ENCODE results near the gene FLT4. TPM values are rescaled to one million over a fixed set of nuclear protein-coding genes. Genes with fewer than 3 reads are reported as not detected.

The FLT4 gene
- total RNA-seq, 1 donor from 2014 or later, result not detected

DNA sequence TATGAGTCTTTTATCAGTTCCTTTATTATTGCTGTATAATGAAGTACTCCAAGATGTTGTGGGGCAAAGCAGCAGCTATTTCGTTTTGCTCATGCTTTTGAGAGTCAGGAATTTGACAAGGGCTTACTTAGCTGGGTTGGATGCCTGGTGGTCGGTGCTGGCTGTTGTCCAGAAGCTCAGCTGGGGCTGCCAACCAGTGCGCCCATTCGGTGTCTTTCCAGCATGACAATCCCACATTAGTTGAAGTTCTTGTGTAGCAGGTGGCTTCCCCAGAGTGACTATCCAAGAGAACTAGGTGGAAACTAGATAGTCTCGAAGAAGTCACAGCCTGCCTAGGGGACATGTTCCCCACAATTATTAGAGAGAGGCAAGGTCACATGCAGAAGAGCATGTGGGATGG, 3.4 kb upstream of the FLT4 start:
- intact Hi-C loops (cut with micrococcal nuclease), result no loop called here
- H3K27ac Mint-ChIP-seq, result no peak overlapping the region
- H3K4me1 Mint-ChIP-seq, result peaks cover 15% of the 10 kb centered on the region
- DNase-seq (no peak), ATAC-seq (ENCODE audit: low read depth) (no peak)
- ChIA-PET POLR2A (no interaction called here), CTCF (no interaction called here)
- TF ChIP-seq, protein P1, sequence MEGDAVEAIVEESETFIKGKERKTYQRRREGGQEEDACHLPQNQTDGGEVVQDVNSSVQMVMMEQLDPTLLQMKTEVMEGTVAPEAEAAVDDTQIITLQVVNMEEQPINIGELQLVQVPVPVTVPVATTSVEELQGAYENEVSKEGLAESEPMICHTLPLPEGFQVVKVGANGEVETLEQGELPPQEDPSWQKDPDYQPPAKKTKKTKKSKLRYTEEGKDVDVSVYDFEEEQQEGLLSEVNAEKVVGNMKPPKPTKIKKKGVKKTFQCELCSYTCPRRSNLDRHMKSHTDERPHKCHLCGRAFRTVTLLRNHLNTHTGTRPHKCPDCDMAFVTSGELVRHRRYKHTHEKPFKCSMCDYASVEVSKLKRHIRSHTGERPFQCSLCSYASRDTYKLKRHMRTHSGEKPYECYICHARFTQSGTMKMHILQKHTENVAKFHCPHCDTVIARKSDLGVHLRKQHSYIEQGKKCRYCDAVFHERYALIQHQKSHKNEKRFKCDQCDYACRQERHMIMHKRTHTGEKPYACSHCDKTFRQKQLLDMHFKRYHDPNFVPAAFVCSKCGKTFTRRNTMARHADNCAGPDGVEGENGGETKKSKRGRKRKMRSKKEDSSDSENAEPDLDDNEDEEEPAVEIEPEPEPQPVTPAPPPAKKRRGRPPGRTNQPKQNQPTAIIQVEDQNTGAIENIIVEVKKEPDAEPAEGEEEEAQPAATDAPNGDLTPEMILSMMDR (IDR thresholded peaks at IDR 0.05), result no peak
- peaks cover 51% of the 10 kb centered on the region for H3K27me3 Mint-ChIP-seq
- no peaks in the 10 kb centered on the region for H3K36me3 Mint-ChIP-seq (ENCODE audit: low read depth)
- H3K4me3 Mint-ChIP-seq, result no peak overlapping the region
- H3K9me3 Mint-ChIP-seq, result no peaks in the 10 kb centered on the region

DNA sequence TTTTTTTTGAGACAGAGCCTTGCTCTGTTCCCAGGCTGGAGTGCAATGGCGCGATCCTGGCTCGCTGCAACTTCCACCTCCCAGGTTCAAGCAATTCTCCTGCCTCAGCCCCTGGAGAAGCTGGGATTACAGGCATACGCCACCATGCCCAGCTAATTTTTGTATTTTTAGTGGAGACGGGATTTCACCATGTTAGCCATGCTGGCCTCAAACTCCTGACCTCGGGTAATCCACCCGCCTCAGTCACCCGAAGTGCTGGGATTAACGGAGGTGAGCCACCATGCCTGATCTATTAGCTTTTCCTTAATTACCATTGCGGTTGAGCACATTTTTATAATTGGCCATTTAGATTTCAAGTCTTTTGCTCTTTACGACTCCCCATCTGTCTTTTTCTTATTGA, 2.9 kb upstream of the FLT4 start:
- Mint-ChIP-seq H3K9me3 (no peaks in the 10 kb centered on the region), H3K4me3 (no peak overlapping the region), H3K27me3 (peaks cover 53% of the 10 kb centered on the region), H3K36me3 (ENCODE audit: low read depth) (no peaks in the 10 kb centered on the region), H3K4me1 (peaks cover 15% of the 10 kb centered on the region), H3K27ac (no peak overlapping the region)
- TF ChIP-seq, protein P1 (IDR thresholded peaks at IDR 0.05), result no peak
- CTCF ChIA-PET, result no interaction called here
- intact Hi-C loops (cut with micrococcal nuclease), result no loop called here
- DNase-seq, result no peak
- POLR2A ChIA-PET, result no interaction called here
- ATAC-seq (ENCODE audit: low read depth), result no peak

DNA sequence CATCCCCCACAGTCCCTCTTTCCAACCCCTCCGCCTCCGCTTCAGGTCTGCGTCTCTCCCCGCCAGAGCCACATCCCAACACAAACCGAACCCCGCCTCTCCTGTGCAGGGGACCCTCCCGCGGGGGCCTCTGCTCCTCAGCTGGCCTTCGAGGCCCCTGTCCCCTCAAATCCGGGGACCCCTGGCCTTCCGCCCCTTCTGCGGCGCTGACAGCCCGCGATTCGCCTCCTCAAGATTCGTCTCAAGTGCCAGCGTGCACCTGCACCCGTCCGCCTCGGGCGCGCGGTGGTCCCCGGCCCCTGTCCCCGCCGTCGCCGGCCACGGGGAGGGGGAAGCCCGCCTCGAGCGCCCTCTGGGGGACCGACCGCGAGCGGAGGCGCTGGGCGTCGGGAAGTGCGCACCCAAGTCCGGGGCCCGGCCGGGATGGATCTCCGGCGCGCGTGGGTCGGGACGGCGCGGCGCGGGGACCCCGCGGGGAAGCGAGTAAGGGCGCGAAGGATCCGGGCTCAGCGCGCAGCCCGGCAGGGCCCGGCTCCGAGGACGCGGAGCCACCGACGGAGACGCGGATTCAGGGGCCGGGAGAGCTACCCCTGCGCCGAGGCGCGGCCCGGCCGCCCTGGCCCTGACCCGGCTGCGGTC, 623 bp downstream of the FLT4 start:
- Mint-ChIP-seq H3K9me3 (no peaks in the 10 kb centered on the region), H3K27ac (no peak overlapping the region), H3K4me3 (peak overlapping the region; percentile 30), H3K4me1 (peaks cover 15% of the 10 kb centered on the region), H3K27me3 (peaks cover 57% of the 10 kb centered on the region), H3K36me3 (ENCODE audit: low read depth) (no peaks in the 10 kb centered on the region)
- intact Hi-C loops (cut with micrococcal nuclease), result no loop called here
- ChIA-PET POLR2A (no interaction called here), CTCF (no interaction called here)
- TF ChIP-seq, protein P1 (IDR thresholded peaks at IDR 0.05), result no peak
- no peak for ATAC-seq (ENCODE audit: low read depth)
- no peak for DNase-seq

DNA sequence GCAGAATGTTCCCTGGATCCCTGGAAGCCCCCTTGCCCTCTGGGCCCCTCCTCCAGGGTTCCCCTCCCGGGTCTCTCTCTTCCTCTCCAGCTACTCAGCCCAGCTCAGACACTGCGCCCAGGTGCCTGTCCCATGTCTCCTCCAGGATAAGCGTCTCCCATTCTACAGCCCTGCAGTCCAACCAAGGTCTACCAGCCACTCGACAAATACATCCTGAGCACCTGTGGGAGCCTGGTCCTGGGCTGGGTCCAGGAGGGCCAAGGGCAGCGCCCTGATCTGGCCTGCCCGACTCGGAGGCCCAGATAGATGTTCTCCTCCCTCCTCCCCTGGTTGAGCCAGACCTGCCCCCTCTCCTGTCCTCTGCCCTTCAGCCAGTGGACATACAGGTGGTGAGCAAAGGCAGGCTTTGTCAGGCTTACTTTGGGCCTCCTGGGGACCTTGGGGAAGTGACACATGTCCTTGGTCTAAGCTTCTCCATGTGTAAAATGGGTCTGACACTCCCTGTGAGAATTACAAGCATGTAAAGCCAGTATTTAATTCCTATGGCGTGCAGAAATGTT, 1.4 kb downstream of the FLT4 start:
- intact Hi-C loops (cut with micrococcal nuclease), result no loop called here
- H3K36me3 Mint-ChIP-seq (ENCODE audit: low read depth), result no peaks in the 10 kb centered on the region
- H3K27me3 Mint-ChIP-seq, result peaks cover 59% of the 10 kb centered on the region
- ATAC-seq (ENCODE audit: low read depth) (no peak), DNase-seq (no peak)
- H3K4me3 Mint-ChIP-seq, result peak overlapping the region; percentile 30
- H3K9me3 Mint-ChIP-seq, result no peaks in the 10 kb centered on the region
- ChIA-PET CTCF (no interaction called here), POLR2A (no interaction called here)
- peaks cover 15% of the 10 kb centered on the region for H3K4me1 Mint-ChIP-seq
- TF ChIP-seq, protein P1 (IDR thresholded peaks at IDR 0.05), result no peak
- no peak overlapping the region for H3K27ac Mint-ChIP-seq

DNA sequence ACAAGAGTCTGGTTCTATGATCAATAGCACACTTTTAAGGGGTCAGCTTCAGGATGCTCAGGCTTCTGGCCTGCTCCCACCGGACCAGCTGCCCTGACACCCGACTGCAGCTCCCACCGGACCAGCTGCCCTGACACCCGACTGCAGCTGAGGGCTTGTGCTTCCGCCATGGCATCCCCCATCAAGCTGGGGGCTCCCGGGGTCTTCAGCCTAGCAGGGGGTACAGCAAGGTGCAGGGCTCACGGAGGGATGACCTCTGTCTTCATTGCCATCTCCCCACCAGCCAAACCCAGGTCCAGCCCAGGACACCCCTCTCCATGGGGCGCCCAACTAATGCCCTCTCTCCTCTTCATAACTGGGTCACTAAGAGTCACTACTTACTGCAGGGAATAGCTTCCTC, 1.9 kb downstream of the FLT4 start:
- ChIA-PET CTCF (no interaction called here), POLR2A (no interaction called here)
- ATAC-seq (ENCODE audit: low read depth), result no peak
- Mint-ChIP-seq H3K36me3 (ENCODE audit: low read depth) (no peaks in the 10 kb centered on the region), H3K9me3 (no peaks in the 10 kb centered on the region), H3K4me3 (no peak overlapping the region), H3K4me1 (peaks cover 15% of the 10 kb centered on the region), H3K27me3 (peaks cover 53% of the 10 kb centered on the region), H3K27ac (no peak overlapping the region)
- DNase-seq, result no peak
- TF ChIP-seq, protein P1 (IDR thresholded peaks at IDR 0.05), result no peak
- intact Hi-C loops (cut with micrococcal nuclease), result no loop called here
